Fibroblast of lung (primary cell): ENCODE data around the gene CYP3A5. TPM values are rescaled to one million over a fixed set of nuclear protein-coding genes. Genes with fewer than 3 reads are reported as not detected.
"Not testable (repeated sequence)": the region's sequence is repeated elsewhere in the genome, so short reads cannot be mapped to it uniquely, and the experiment has no call there.

ENCODE experiments used
- DNase-seq, 2 donors: peaks; one replicate each; pipeline versions ENCODE4 v3.0.0 to v3.0.0-alpha.2; 2010; ENCODE audit warnings: low read depth in 2 of 2
- H2AFZ ChIP-seq: 2 replicates; pipeline ENCODE4 v1.5.1; 2012; ENCODE audit warnings: low read length, control low read depth, inconsistent platforms
- H3K27ac ChIP-seq: 2 replicates; pipeline ENCODE4 v1.5.1; 2011; ENCODE audit warnings: low read length, control low read depth; ENCODE audit not compliant: insufficient read depth
- H3K27me3 ChIP-seq: 2 replicates; pipeline ENCODE4 v1.5.1; 2011; ENCODE audit warnings: mild to moderate bottlenecking, low read length; ENCODE audit not compliant: control insufficient read depth, insufficient read depth
- H3K36me3 ChIP-seq: 2 replicates; pipeline ENCODE4 v1.5.1; 2011; ENCODE audit warnings: low read length; ENCODE audit not compliant: control insufficient read depth, insufficient read depth
- H3K4me1 ChIP-seq: 2 replicates; pipeline ENCODE4 v1.5.1; 2011; ENCODE audit warnings: low read length; ENCODE audit not compliant: control insufficient read depth, insufficient read depth; ENCODE audit errors: extremely low read depth
- H3K4me2 ChIP-seq: 2 replicates; pipeline ENCODE4 v1.5.1; 2011; ENCODE audit warnings: low read length, control low read depth; ENCODE audit not compliant: insufficient read depth; ENCODE audit errors: extremely low read depth
- H3K4me3 ChIP-seq, 4 experiments: fragments of 200-600 bp in 1 of 4; sonication (generic) in 1 of 4; replicated peaks in 1 of 4; 2 replicates each; pipeline ENCODE4 v1.5.1; 2011 to 2016; ENCODE audit warnings: low read length in 4 of 4, low read depth in 3 of 4, mild to moderate bottlenecking in 3 of 4, control low read depth in 2 of 4, inconsistent platforms in 1 of 4, mixed read lengths in 1 of 4; ENCODE audit not compliant: insufficient read depth in 1 of 4; ENCODE audit errors: control extremely low read depth in 1 of 4
- H3K79me2 ChIP-seq: 2 replicates; pipeline ENCODE4 v1.5.1; 2012; ENCODE audit warnings: mild to moderate bottlenecking, low read length, inconsistent platforms; ENCODE audit not compliant: control insufficient read depth, insufficient read depth
- H3K9ac ChIP-seq: 2 replicates; pipeline ENCODE4 v1.5.1; 2011; ENCODE audit warnings: mild to moderate bottlenecking, low read length, control low read depth; ENCODE audit not compliant: insufficient read depth
- H3K9me3 ChIP-seq: 2 replicates; pipeline ENCODE4 v1.5.1; 2012; ENCODE audit warnings: low read depth, low read length; ENCODE audit not compliant: control insufficient read depth, insufficient read depth
- H4K20me1 ChIP-seq: 2 replicates; pipeline ENCODE4 v1.5.1; 2011; ENCODE audit warnings: low read length; ENCODE audit not compliant: control insufficient read depth, insufficient read depth; ENCODE audit errors: extremely low read depth
- CTCF ChIP-seq, 2 donors: IDR thresholded peaks in 1 of 2; conservative IDR thresholded peaks in 1 of 2; 1 replicate in 1 of 2; 2 replicates in 1 of 2; pipeline ENCODE4 v1.5.1; 2011 to 2012; ENCODE audit warnings: low read length in 2 of 2, control low read depth in 1 of 2, inconsistent platforms in 1 of 2, low read depth in 1 of 2, mild to moderate bottlenecking in 1 of 2
- EZH2 ChIP-seq: IDR thresholded peaks from 2 replicates; pipeline ENCODE4 v1.5.1; 2012; ENCODE audit warnings: low read length, control low read depth, mild to moderate bottlenecking; ENCODE audit errors: missing control alignments
- polyA plus RNA-seq, 2 donors: library from polyadenylated mRNA; depleted of rRNA in 1 of 2; stranded (reverse) in 1 of 2; unstranded in 1 of 2; fragments of >200 nt; gene quantifications; 2 replicates each; pipeline ENCODE4 v1.2.1, GENCODE V29; 2011 to 2012; ENCODE audit warnings: missing spikeins in 1 of 2
- total RNA-seq: library from RNA; depleted of rRNA; stranded (reverse); fragments of >200 nt; gene quantifications from 2 replicates; pipeline ENCODE4 v1.2.1, GENCODE V29; 2014

The CYP3A5 gene
- total and polyA plus RNA-seq, 2 donors (not counting 1 experiment from before 2014, with no cell fraction given) = 1.9 to 12.4 TPM

- Histone ChIP-seq H3K36me3 (no peaks in the 10 kb centered on the region), H3K27me3 (no peaks in the 10 kb centered on the region), H3K4me2 (no peak overlapping the region), H3K27ac (no peak overlapping the region), H3K9me3 (no peaks in the 10 kb centered on the region), H2AFZ (no peak overlapping the region), H3K4me1 (no peaks in the 10 kb centered on the region), H3K9ac (no peak overlapping the region), H3K79me2 (no peaks in the 10 kb centered on the region), H4K20me1 (no peaks in the 10 kb centered on the region), H3K4me3 (no peak overlapping the region)
- TF ChIP-seq CTCF (conservative IDR thresholded peaks at IDR 0.05 in 1 of 2, IDR thresholded peaks at IDR 0.05 in 1 of 2; ENCODE audit: low read depth in 1 of 2, low read length in 2 of 2) (no peak), EZH2 (no peak)
- DNase-seq = no peak
These were observed 14.3 kb downstream of the CYP3A5 start for GRCh38 chr7:99665312-99666012.

GRCh38 chr7:99657879-99658278 is 21.9 kb downstream of the CYP3A5 start:
- not testable (repeated sequence) for H2AFZ ChIP-seq, H3K4me2 ChIP-seq, DNase-seq, H3K79me2 ChIP-seq, H3K36me3 ChIP-seq, H3K27ac ChIP-seq, H3K9me3 ChIP-seq, H3K27me3 ChIP-seq, H3K4me1 ChIP-seq, H4K20me1 ChIP-seq, H3K4me3 ChIP-seq, H3K9ac ChIP-seq

- H3K27me3 ChIP-seq, H3K9me3 ChIP-seq, H3K9ac ChIP-seq, H3K4me1 ChIP-seq, H3K4me2 ChIP-seq, H3K79me2 ChIP-seq, H2AFZ ChIP-seq, H3K4me3 ChIP-seq, H3K36me3 ChIP-seq, H3K27ac ChIP-seq, H4K20me1 ChIP-seq, DNase-seq: not testable (repeated sequence)
These were observed 25.2 kb downstream of the CYP3A5 start for GRCh38 chr7:99654626-99655025.

- Histone ChIP-seq H3K4me3 (no peak overlapping the region), H3K4me2 (no peak overlapping the region), H3K27ac (no peak overlapping the region), H3K9ac (no peak overlapping the region), H3K79me2 (no peaks in the 10 kb centered on the region), H3K27me3 (no peaks in the 10 kb centered on the region), H3K4me1 (no peaks in the 10 kb centered on the region), H4K20me1 (no peaks in the 10 kb centered on the region), H3K36me3 (no peaks in the 10 kb centered on the region), H2AFZ (no peak overlapping the region), H3K9me3 (no peaks in the 10 kb centered on the region)
- DNase-seq = no peak
- TF ChIP-seq CTCF (conservative IDR thresholded peaks at IDR 0.05 in 1 of 2, IDR thresholded peaks at IDR 0.05 in 1 of 2; ENCODE audit: low read depth in 1 of 2, low read length in 2 of 2) = no peak
- TF ChIP-seq EZH2 = no peak
These were observed 26.0 kb downstream of the CYP3A5 start for GRCh38 chr7:99653754-99654153.

- not testable (repeated sequence) for H3K4me1 ChIP-seq, H3K27me3 ChIP-seq, H3K9me3 ChIP-seq, DNase-seq, H3K36me3 ChIP-seq, H3K27ac ChIP-seq, H3K4me3 ChIP-seq, H2AFZ ChIP-seq, H3K4me2 ChIP-seq, H3K9ac ChIP-seq, H3K79me2 ChIP-seq, H4K20me1 ChIP-seq
These were observed 26.5 kb downstream of the CYP3A5 start for GRCh38 chr7:99653269-99653668.
